Superior temporal gyrus (tissue), 1 donor: ENCODE data around the gene DZIP1.

Experiments
- DNase-seq: peaks from one replicate; pipeline ENCODE4 v3.0.0-alpha.2; 2016; ENCODE audit errors: extremely low spot score

DZIP1 gene

DNA sequence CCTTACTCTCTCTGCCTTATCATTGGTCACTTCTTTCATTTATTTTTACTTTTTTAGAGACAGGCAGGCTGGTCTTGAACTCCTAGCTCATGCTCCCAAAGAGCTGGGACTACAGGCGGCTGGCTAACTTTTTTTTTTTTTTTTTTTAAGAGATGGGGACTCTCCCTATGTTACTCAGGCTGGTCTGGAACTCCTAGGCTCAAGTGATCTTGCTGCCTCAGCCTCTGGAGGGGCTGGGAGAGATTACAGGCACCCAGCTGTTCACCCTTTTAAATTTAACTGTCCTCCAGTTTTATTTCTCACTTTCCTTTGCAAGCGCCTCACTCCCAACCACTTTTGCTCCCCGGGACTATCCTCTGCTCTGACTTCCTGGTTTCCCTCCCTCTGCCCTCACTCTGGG lies 97.6 kb downstream of the DZIP1 start:
- DNase-seq = no peak

DNA sequence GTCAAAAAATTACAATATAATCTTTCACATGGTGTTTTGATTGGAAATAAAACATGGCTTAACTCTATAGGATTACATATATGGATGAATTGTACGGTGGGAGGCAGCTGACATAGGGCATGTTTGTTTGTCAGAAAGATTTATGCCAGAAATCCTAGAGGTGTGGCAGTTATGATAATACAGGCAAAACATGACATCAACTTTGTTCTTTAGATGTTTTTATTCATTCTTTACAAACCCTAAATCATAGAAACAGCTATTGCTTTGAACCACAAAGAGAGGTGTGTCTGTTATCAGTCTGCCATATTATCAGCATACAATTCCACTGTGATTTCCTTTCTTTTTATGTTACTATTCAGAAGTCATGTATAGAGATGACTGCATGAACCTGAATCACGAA lies 100.2 kb downstream of the DZIP1 start:
- DNase-seq = no peak

DNA sequence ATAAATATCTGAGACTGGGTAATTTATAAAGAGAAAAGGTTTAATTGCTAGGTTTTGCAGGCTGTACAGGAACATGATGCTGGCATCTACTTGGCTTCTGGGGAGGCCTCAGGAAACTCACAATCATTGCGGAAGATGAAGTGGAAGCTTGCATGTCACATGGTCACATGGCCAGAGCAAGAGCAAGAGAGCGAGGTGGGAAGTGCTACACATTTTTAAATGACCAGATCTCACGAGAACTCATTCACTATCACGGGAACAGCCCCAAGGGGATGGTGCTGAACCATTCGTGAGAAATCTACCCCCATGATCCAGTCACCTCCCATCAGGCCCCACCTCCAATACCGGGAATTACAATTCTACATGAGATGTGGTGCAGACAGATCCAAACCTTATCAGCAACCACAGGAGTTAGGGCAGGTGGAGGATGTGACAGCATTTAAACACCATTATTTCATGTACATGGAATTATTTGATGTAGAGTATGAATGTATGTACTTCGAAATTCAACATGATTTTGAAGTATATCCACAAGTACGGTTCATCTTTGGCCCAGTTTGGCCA lies 102.5 kb downstream of the DZIP1 start:
- DNase-seq = no peak

DNA sequence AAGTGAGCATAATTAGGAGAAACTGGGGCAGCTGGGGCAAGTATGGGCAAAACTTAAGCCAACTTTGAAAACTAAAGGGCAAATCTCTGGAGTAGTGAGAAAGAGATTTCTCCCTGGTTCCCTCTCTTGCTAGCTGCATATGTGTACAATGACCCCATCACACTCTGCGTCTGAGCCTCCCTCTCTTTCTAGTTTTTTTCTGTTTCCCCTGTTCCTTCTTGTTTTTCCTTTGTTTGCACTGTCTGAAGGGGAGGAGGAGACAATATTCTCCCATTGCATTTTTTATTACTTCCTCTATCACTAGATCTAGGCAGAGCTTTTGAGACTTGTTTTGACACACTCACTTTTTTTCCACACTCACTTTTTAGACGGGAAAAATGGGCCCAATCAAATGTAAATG lies 103.2 kb downstream of the DZIP1 start:
- no peak for DNase-seq

DNA sequence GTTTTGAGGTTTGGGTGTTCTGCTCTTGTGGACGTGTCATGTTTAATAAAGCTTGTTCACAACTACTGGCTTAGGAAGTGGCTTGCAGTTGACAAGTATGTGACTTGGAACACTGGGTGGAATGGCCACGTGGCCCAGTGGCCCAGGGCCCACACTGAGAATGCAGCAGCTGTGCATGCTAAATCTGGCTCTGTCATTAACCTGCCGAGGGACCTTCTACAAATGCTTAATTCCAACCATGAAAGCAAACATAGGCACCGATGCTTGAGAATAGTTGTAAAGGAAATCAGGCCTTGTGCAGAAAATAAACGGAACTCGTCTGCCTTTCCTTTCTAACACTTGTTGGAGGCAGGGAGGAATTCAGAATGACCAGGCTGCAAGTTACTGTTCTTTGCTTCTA lies 103.6 kb downstream of the DZIP1 start:
- DNase-seq = peak; percentile 52

DNA sequence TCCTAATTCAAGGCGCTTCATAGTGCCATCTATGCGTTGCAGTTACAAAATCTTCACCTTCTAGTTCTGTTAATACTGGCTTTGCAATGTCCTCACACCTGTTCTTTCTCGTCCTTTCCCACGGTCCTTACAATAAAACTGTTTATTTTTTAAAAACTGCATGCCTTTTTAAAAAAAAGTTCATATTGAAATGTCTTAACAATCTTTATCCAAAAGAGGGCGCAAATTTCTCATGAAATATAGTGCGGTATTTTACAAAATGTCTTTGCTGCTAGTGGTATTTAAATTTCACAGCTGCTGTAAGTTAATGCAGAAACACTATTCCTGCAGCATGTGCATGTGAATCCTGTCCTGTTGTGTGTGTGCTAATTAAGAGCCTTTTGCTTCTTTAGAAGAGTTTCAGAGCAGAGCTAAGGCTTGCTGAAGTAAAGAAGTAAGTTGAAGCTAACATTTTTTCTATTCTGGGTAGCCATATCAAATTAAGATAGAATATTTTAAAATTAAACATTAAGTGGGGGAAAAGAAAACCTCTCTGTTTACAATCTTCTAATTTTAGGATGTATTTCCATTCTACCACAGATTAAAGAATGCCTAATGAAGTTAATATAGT lies 107.8 kb downstream of the DZIP1 start:
- peak; percentile 77 for DNase-seq

DNA sequence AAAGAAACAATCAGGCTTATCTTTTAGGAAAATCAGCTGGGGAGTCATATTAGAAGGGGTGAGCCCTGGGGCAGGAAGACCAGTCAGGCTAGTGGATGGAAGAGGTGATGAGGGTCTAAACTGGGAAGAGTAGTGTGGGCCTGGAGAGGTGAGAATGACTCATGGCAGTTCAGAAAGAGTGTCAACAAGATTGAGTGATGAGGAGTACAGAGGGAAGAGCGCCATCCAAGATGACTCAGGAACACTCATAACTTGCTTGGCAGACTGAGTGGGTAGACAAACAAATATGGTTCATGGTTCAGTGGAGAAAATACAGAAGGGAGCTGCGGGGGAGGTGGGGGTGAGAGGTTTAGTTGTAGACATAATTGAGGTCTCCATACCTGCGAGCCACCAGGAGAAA lies 109.3 kb downstream of the DZIP1 start:
- no peak for DNase-seq

DNA sequence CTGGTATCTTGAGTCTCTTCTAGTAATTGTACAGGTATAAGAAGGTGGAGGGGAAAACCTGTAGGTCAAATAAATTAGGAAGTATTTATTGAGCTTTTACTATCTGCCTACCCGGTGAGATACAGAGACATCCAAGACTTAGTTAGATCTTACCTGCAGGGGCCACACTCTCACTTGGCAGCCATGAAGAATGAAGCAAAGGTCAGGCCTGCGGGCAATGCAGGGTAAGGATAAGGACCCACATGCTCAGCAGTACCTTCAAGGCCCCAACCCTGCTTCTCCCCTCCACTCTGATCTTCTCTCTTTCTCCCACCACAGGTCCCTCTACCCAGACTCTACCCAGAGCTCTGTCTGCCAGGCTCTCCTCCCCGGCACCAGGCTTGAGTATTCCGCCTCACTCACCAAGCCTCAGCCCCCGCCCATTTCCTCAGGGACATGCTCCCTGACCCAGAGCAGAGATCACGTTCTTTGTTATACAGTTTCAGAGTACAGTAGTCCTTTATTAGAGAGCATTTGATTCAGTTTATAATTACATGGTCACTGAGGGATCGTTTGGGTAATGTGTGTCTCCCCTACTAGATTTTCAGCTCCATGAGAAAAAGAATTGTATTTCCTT lies 110.9 kb downstream of the DZIP1 start:
- no peak for DNase-seq

DNA sequence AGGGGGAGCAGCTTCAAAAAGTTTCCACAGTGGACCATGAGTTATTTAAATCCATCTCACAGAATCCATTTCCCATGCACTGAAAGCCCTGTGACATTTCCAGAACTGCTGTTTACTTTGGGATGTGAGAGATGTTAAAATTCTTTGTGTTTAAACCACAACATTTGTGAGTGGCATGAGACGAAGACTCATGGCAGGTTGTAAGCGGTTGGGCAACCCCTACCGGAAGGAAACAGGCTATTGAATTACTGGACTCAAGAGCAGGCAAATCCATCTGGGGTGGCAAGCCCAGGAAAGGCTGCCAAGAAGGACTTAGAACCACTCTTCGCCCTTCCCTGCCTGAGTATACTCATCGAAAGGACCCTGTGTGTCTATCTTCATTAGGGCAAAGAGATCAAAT lies 114.3 kb downstream of the DZIP1 start:
- no peak for DNase-seq
